SU-DHL-6 (cell line): Measurements from ENCODE around the gene CREB1.

ENCODE experiments used
- H2AFZ ChIP-seq: fragments of 200-600 bp; sonication (generic); 2 replicates; pipeline ENCODE4 v1.6.1; 2014; ENCODE audit warnings: low read depth, mild to moderate bottlenecking, moderate library complexity, mixed read lengths, antibody characterized with exemption, low read length; ENCODE audit not compliant: severe bottlenecking
- H3F3A ChIP-seq: fragments of 200-600 bp; shearing (Covaris generic); 2 replicates; pipeline ENCODE4 v1.6.0; 2016; ENCODE audit warnings: antibody characterized with exemption, mild to moderate bottlenecking; ENCODE audit not compliant: insufficient read depth
- H3K27ac ChIP-seq: fragments of 200-600 bp; sonication (generic); 2 replicates; pipeline ENCODE4 v1.5.1; 2016; ENCODE audit warnings: low read depth, mild to moderate bottlenecking, low read length, moderate library complexity, mixed read lengths
- H3K27me3 ChIP-seq: fragments of 200-600 bp; sonication (generic), shearing (Covaris generic); 2 replicates; pipeline ENCODE4 v1.6.0; 2014; ENCODE audit warnings: mild to moderate bottlenecking, low read length
- H3K36me3 ChIP-seq: fragments of 200-600 bp; sonication (generic); 2 replicates; pipeline ENCODE4 v1.6.1; 2014; ENCODE audit warnings: mild to moderate bottlenecking, low read length, mixed read lengths
- H3K4me2 ChIP-seq: fragments of 300-600, 200-600 bp; shearing (Covaris generic), sonication (generic); 2 replicates; pipeline ENCODE4 v1.6.0; 2014; ENCODE audit warnings: low read length, low read depth, mild to moderate bottlenecking; ENCODE audit not compliant: poor library complexity, severe bottlenecking
- H3K4me3 ChIP-seq: fragments of 200-600 bp; sonication (generic); 2 replicates; pipeline ENCODE4 v1.5.1; 2014; ENCODE audit warnings: antibody characterized with exemption, low read length, mild to moderate bottlenecking, mixed read lengths; ENCODE audit not compliant: insufficient read depth, poor library complexity, severe bottlenecking
- H3K79me2 ChIP-seq: fragments of 200-600 bp; sonication (generic); 2 replicates; pipeline ENCODE4 v1.6.1; 2014; ENCODE audit warnings: mild to moderate bottlenecking, low read length, moderate library complexity; ENCODE audit not compliant: insufficient read depth
- H3K9ac ChIP-seq: fragments of 200-600 bp; sonication (generic); 2 replicates; pipeline ENCODE4 v1.7.0; 2014; ENCODE audit warnings: mild to moderate bottlenecking, low read length
- H3K9me2 ChIP-seq: fragments of 200-600 bp; sonication (generic); replicated peaks from 2 replicates; pipeline ENCODE4 v1.6.1; 2014; ENCODE audit warnings: low read length; ENCODE audit not compliant: insufficient read depth
- H3K9me3 ChIP-seq: fragments of 200-600 bp; sonication (generic); 2 replicates; pipeline ENCODE4 v1.6.1; 2014; ENCODE audit warnings: low read length, mixed read lengths; ENCODE audit not compliant: insufficient read depth
- H4K20me1 ChIP-seq: fragments of 200-600 bp; sonication (generic); 2 replicates; pipeline ENCODE4 v1.6.1; 2014; ENCODE audit warnings: low read depth, mild to moderate bottlenecking, antibody characterized with exemption, low read length, moderate library complexity, mixed read lengths
- EZH2phosphoT487 ChIP-seq: fragments of 200-600 bp; sonication (generic), shearing (Covaris generic); conservative IDR thresholded peaks from 2 replicates; pipeline ENCODE4 v1.6.1; 2018; ENCODE audit warnings: mild to moderate bottlenecking, antibody characterized with exemption, low read length, moderate library complexity, mixed read lengths
- TF ChIP-seq, protein P1 (sequence below): fragments of 200-600 bp; sonication (generic); IDR thresholded peaks from one replicate; pipeline ENCODE4 v1.5.1; 2017; ENCODE audit warnings: antibody characterized with exemption, mild to moderate bottlenecking, low read length, moderate library complexity; ENCODE audit not compliant: insufficient read depth, poor library complexity, severe bottlenecking

The CREB1 gene

DNA sequence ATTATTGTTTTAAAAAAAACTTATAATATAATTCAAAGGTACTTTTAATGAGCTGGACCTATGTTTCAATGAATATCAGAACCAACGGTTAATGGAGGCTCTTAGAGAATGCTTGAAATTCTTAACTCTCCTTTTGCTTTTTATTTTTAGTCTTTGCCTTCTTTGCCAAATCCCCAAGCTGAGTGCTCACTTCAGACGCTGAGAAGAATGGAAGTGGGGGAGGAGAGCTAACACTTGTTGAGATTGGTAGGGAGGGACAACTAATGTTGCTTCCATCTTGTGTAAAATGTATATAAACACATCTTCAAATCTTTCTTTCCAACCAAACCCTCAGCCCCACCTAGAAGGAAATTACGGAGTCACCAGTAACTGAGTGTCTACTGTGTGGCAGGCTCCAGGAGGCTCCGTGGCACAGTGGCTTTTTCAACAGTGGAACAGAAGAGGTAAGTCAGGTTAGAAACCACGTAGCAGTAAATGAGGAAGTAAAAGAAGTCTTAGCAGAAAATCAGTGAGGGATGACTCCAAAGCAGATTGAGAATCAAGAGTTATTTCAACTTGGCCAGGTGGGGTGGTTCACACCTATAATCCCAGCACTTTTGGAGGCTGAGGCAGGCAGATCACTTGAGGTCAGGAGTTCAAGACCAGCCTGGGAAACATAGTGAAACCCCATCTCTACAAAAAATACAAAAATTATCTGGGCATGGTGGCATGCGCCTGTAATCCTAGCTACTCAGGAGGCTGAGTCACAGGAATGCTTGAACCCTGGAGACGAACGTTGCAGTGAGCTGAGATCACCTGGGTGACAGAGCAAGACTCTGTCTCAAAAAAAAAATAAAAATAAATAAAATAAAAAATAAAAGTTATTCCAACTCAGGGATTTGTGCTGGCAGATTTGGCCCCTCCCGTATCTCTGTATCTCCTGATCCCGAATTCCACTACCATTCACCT, 45.0 kb upstream of the CREB1 start:
- H3K4me3 ChIP-seq = no peak overlapping the region
- H3K4me2 ChIP-seq = no peak overlapping the region
- TF ChIP-seq, protein P1, sequence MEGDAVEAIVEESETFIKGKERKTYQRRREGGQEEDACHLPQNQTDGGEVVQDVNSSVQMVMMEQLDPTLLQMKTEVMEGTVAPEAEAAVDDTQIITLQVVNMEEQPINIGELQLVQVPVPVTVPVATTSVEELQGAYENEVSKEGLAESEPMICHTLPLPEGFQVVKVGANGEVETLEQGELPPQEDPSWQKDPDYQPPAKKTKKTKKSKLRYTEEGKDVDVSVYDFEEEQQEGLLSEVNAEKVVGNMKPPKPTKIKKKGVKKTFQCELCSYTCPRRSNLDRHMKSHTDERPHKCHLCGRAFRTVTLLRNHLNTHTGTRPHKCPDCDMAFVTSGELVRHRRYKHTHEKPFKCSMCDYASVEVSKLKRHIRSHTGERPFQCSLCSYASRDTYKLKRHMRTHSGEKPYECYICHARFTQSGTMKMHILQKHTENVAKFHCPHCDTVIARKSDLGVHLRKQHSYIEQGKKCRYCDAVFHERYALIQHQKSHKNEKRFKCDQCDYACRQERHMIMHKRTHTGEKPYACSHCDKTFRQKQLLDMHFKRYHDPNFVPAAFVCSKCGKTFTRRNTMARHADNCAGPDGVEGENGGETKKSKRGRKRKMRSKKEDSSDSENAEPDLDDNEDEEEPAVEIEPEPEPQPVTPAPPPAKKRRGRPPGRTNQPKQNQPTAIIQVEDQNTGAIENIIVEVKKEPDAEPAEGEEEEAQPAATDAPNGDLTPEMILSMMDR = no peak
- TF ChIP-seq EZH2phosphoT487 = no peak
- no peaks in the 10 kb centered on the region for H3K9me3 ChIP-seq
- no peaks in the 10 kb centered on the region for H3K27me3 ChIP-seq
- H3K27ac ChIP-seq = no peak overlapping the region
- H2AFZ ChIP-seq = no peak overlapping the region
- no peaks in the 10 kb centered on the region for H3K36me3 ChIP-seq
- H4K20me1 ChIP-seq = no peaks in the 10 kb centered on the region
- no peaks in the 10 kb centered on the region for H3F3A ChIP-seq
- no peaks in the 10 kb centered on the region for H3K9me2 ChIP-seq
- H3K79me2 ChIP-seq = no peaks in the 10 kb centered on the region
- no peak overlapping the region for H3K9ac ChIP-seq

DNA sequence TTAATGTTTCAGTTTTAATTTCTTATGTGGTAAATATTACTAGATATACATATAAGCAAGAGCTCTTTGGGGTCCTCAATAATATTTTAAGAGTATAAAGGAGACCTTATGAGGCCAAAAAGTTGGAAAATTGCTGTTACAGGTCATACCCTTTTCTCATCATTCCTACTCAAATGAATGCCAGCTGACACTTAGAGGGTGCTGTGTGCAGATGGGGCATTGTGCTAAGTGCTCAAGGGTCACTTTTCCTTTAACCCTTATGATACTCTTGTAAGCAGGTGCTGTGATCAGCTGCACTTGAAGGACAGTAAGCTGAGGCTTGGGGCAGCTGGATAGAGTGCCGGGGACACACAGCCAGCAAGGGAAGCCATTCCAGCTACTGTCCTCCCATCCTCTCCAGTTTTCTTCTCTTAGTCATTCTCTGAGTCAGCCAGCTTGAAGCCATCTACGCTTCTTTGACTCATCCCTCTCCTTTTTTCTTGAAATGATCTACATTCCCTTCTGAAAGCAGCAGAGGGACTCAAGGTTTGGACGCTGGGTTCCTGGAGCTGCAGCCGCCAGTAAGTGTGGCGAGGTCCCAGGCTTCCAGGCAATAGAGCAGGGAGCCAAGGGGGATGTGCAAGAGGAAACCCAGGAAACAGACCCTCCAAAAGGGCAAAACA, 42.0 kb upstream of the CREB1 start:
- Histone ChIP-seq H3K27me3 (no peaks in the 10 kb centered on the region), H3K36me3 (no peaks in the 10 kb centered on the region), H3F3A (no peaks in the 10 kb centered on the region), H3K9ac (no peak overlapping the region), H3K9me2 (no peaks in the 10 kb centered on the region), H2AFZ (no peak overlapping the region), H3K79me2 (no peaks in the 10 kb centered on the region), H3K4me2 (no peak overlapping the region), H3K4me3 (no peak overlapping the region), H4K20me1 (no peaks in the 10 kb centered on the region), H3K9me3 (no peaks in the 10 kb centered on the region), H3K27ac (no peak overlapping the region)
- no peak for TF ChIP-seq EZH2phosphoT487
- TF ChIP-seq, protein P1 = no peak

DNA sequence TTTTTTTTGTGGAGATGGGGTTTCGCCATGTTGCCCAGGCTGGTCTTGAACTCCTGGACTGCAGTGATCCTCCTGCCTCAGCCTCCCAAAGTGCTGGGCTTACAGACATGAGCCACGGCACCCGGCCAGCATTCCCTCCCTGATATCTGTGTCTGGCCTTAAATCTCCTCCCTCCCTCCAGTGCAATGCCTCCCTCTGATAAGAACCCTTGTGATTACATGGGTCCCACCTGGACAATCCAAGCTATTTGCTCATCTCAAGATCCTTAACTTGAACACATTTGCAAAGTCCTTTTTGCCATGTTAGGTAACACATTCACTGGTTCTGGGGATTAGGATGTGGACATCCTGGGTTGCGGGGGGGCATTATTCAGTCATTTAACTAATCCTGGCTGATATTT, 40.5 kb upstream of the CREB1 start:
- H3K79me2 ChIP-seq = no peaks in the 10 kb centered on the region

More for the DNA sequence above, 40.5 kb upstream of the CREB1 start:
- Histone ChIP-seq H3K9ac (no peak overlapping the region), H3F3A (no peaks in the 10 kb centered on the region), H3K36me3 (no peaks in the 10 kb centered on the region), H3K27me3 (no peaks in the 10 kb centered on the region), H3K4me3 (no peak overlapping the region), H3K4me2 (no peak overlapping the region), H3K9me3 (no peaks in the 10 kb centered on the region), H2AFZ (no peak overlapping the region), H3K9me2 (no peaks in the 10 kb centered on the region), H3K27ac (no peak overlapping the region), H4K20me1 (no peaks in the 10 kb centered on the region)
- TF ChIP-seq EZH2phosphoT487 = no peak
- TF ChIP-seq, protein P1 = no peak
